A549 (cell line): ENCODE measurements around the gene MGAT5B. TPM values are rescaled to one million over a fixed set of nuclear protein-coding genes. Genes with fewer than 3 reads are reported as not detected.
A peak's percentile ranks its signal among the peaks of the same experiment; 100 is the strongest.

Experiments
- ATAC-seq, 2 experiments: fragments of 200-7000 bp in 1 of 2; fragments of >200 bp in 1 of 2; cut with Nextera tagmentation in 1 of 2; cut with Tn5 transposase in 1 of 2; 3 replicates each; pipeline versions ENCODE4 v1.8.0 to v1.9.1; 2018 to 2020; ENCODE audit warnings: mild to moderate bottlenecking in 1 of 2, moderate library complexity in 1 of 2
- CTCF ChIA-PET: fragments of 300-600 bp; sonication (Branson Sonifier 250); formaldehyde crosslinking; extraction: SDS; loops from one replicate; lab custom pipeline; 2021; ENCODE audit warnings: antibody characterized with exemption, inconsistent platforms; lab: Yijun Ruan, JAX
- POLR2A ChIA-PET: fragments of 350-600 bp; formaldehyde crosslinking; extraction: SDS; loops from one replicate; lab custom pipeline; 2021; ENCODE audit warnings: antibody characterized with exemption, inconsistent platforms; lab: Yijun Ruan, JAX
- DNase-seq, 2 experiments: peaks; one replicate each; pipeline versions ENCODE4 v3.0.0 to v3.0.0-alpha.2; 2011 to 2016; ENCODE audit warnings: low read depth in 1 of 2, low spot score in 1 of 2
- FAIRE-seq: peaks from 2 replicates; lab custom pipeline; 2011; peaks lifted over from hg19 to GRCh38; lab: Jason Lieb, UNC
- H3K27ac ChIP-seq, 2 experiments: fragments of >200 bp; sonication (Bioruptor Twin); formaldehyde crosslinking; 3 replicates each; pipeline ENCODE4 v1.5.1; 2016 to 2017
- H3K4me1 ChIP-seq: fragments of >200 bp; sonication (Bioruptor Twin); formaldehyde crosslinking; 3 replicates; pipeline ENCODE4 v1.6.1; 2016
- H3K4me2 ChIP-seq: fragments of >200 bp; sonication (Bioruptor Twin); formaldehyde crosslinking; 3 replicates; pipeline ENCODE4 v1.6.1; 2016
- H3K4me3 ChIP-seq: fragments of >200 bp; sonication (Bioruptor Twin); formaldehyde crosslinking; 3 replicates; pipeline ENCODE4 v1.5.1; 2016
- H3K9me3 ChIP-seq: fragments of >200 bp; sonication (Bioruptor Twin); formaldehyde crosslinking; 3 replicates; pipeline ENCODE4 v1.6.1; 2016
- EP300 ChIP-seq, 2 experiments: fragments of >200 bp; sonication (Bioruptor Twin); formaldehyde crosslinking; IDR thresholded peaks; 2 replicates in 1 of 2; 3 replicates in 1 of 2; pipeline ENCODE4 v1.6.1; 2016 to 2017
- ESRRA ChIP-seq: fragments of 150-350 bp; IDR thresholded peaks from 2 replicates; pipeline ENCODE4 v1.6.1; 2014; ENCODE audit warnings: mild to moderate bottlenecking, low read length, borderline replicate concordance
- FOSL2 ChIP-seq, 2 experiments: fragments of 450-650 bp in 1 of 2; fragments of >200 bp in 1 of 2; sonication (Bioruptor Twin) in 1 of 2; formaldehyde crosslinking; IDR thresholded peaks; 2 replicates each; pipeline versions ENCODE4 v1.5.0 to v1.6.1; 2016 to 2020; ENCODE audit warnings: mild to moderate bottlenecking in 1 of 2, moderate library complexity in 1 of 2
- HDAC2 ChIP-seq: fragments of 200-600 bp; sonication (generic); IDR thresholded peaks from 2 replicates; pipeline ENCODE4 v1.6.1; 2016
- KDM5A ChIP-seq: fragments of 200-600 bp; sonication (generic); IDR thresholded peaks from 2 replicates; pipeline ENCODE4 v1.6.1; 2016; ENCODE audit warnings: antibody characterized with exemption, mild to moderate bottlenecking
- MAFK ChIP-seq: fragments of 450-650 bp; IDR thresholded peaks from 2 replicates; pipeline ENCODE4 v1.6.1; 2014; ENCODE audit not compliant: partially characterized antibody
- MYC ChIP-seq: IDR thresholded peaks from 2 replicates; pipeline ENCODE4 v1.6.1; 2012; ENCODE audit warnings: mild to moderate bottlenecking, inconsistent platforms, low read length, improper control_type of control experiment, borderline replicate concordance
- POLR2A ChIP-seq: IDR thresholded peaks from 2 replicates; pipeline ENCODE4 v1.6.1; 2012; ENCODE audit warnings: mild to moderate bottlenecking, low read length
- SMC3 ChIP-seq: fragments of >200 bp; sonication (Bioruptor Twin); formaldehyde crosslinking; IDR thresholded peaks from 3 replicates; pipeline ENCODE4 v1.6.1; 2018; ENCODE audit warnings: inconsistent platforms
- ZFP36 ChIP-seq: fragments of 450-650 bp; IDR thresholded peaks from 2 replicates; pipeline ENCODE4 v1.6.1; 2014; ENCODE audit warnings: borderline replicate concordance; ENCODE audit not compliant: partially characterized antibody
- ZSCAN20 ChIP-seq: fragments of 250-450 bp; sonication (Bioruptor Pico); IDR thresholded peaks from 2 replicates; pipeline ENCODE4 v1.8.0; 2022; ENCODE audit warnings: mild to moderate bottlenecking, moderate library complexity
- WGBS: methylation state at CpG from one replicate; pipeline ENCODE4 v1.1.6; 2017; ENCODE audit errors: missing lambda C conversion rate; 5-methylcytosine and 5-hydroxymethylcytosine counted together
- polyA plus RNA-seq, 4 experiments: library from polyadenylated mRNA; depleted of rRNA in 3 of 4; stranded (reverse); fragments of >200 nt; fragmentation: RNase III in 1 of 4; extraction: RNeasy Plus Mini Kit Qiagen cat#74134 plus additional on column Dnase treatment in 1 of 4; gene quantifications; 2 replicates in 3 of 4; 3 replicates in 1 of 4; pipeline ENCODE4 v1.2.3, GENCODE V29; 2011 to 2017
- TF ChIP-seq, protein P1 (sequence below): fragments of 200-600 bp; sonication (generic); IDR thresholded peaks from 2 replicates; pipeline ENCODE4 v1.6.1; 2016; ENCODE audit warnings: antibody characterized with exemption, mild to moderate bottlenecking, moderate library complexity
- TF ChIP-seq, protein P2 (sequence below): fragments of 250-450 bp; sonication (Bioruptor Pico); IDR thresholded peaks from 2 replicates; pipeline ENCODE4 v1.5.0; 2021; ENCODE audit warnings: mild to moderate bottlenecking, moderate library complexity, borderline replicate concordance
- TF ChIP-seq, protein P3 (sequence below): IDR thresholded peaks from 2 replicates; pipeline ENCODE4 v1.6.1; 2012
- TF ChIP-seq, protein P4 (sequence below): fragments of >200 bp; sonication (Bioruptor Twin); formaldehyde crosslinking; IDR thresholded peaks from 3 replicates; pipeline ENCODE4 v1.5.1; 2016

The MGAT5B gene
- polyA plus RNA-seq, 2 of the 4 experiments (the other 2 are of a cell fraction): 7.6 to 22.8 TPM

DNA sequence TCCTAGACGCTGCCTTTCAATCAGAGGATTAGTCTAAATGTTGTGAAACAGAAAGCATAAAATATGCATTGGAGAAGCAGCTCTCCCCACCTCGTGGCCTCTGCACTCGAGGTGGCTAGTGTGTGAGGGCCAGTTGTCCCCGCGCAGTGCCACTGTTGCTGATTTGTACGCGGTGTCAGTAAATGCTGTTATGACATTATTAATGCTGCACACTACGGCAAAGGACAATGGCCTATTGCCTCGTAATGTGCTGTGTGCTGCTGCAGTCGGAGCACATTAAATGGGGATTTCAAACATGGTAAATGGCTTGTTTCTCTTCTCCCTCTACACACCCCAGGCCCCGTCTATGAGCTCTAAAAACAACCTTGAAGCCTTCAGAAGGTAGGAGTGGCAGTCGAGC, 5.7 kb upstream of the MGAT5B start:
- TF ChIP-seq ESRRA (no peak), SMC3 (no peak), KDM5A (no peak), ZSCAN20 (CRISPR knock-in tag) (no peak), POLR2A (no peak)
- TF ChIP-seq, protein P1, sequence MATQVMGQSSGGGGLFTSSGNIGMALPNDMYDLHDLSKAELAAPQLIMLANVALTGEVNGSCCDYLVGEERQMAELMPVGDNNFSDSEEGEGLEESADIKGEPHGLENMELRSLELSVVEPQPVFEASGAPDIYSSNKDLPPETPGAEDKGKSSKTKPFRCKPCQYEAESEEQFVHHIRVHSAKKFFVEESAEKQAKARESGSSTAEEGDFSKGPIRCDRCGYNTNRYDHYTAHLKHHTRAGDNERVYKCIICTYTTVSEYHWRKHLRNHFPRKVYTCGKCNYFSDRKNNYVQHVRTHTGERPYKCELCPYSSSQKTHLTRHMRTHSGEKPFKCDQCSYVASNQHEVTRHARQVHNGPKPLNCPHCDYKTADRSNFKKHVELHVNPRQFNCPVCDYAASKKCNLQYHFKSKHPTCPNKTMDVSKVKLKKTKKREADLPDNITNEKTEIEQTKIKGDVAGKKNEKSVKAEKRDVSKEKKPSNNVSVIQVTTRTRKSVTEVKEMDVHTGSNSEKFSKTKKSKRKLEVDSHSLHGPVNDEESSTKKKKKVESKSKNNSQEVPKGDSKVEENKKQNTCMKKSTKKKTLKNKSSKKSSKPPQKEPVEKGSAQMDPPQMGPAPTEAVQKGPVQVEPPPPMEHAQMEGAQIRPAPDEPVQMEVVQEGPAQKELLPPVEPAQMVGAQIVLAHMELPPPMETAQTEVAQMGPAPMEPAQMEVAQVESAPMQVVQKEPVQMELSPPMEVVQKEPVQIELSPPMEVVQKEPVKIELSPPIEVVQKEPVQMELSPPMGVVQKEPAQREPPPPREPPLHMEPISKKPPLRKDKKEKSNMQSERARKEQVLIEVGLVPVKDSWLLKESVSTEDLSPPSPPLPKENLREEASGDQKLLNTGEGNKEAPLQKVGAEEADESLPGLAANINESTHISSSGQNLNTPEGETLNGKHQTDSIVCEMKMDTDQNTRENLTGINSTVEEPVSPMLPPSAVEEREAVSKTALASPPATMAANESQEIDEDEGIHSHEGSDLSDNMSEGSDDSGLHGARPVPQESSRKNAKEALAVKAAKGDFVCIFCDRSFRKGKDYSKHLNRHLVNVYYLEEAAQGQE: no peak
- peaks cover 9% of the 10 kb centered on the region for H3K4me1 ChIP-seq
- CTCF ChIA-PET: interaction anchor here (0.6 to 1.8 kb wide), 4 partner anchors 11 to 207 kb away, joined by 3 to 12 read pairs (median 6); no protein-coding TSS in a partner anchor
- POLR2A ChIA-PET: no interaction called here
- H3K4me2 ChIP-seq: no peak overlapping the region
- FAIRE-seq (no peak), ATAC-seq (no peak), DNase-seq (no peak)
- 63% methylated on average over 12 of the region's 12 CpGs for WGBS
- no peak overlapping the region for H3K27ac ChIP-seq
- no peaks in the 10 kb centered on the region for H3K9me3 ChIP-seq
- H3K4me3 ChIP-seq: no peak overlapping the region

DNA sequence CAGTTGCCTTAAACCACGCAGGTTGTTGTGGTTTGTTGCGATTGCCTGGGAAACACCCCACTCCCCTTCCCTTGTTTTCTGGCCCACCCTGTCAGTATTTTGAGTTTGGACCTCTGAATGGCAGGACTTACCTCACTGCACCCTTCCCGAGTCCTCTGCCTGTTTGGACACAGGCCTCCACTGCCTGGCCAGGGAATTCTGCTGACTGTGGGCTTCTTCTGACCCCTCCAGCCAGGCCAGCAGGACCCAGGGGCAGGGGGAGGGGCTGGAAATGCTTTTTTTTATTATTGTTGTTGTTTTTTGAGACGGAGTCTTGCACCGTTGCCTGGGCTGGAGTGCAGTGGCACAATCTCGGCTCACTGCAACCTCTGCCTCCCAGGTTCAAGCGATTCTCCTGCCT, 4.2 kb upstream of the MGAT5B start:
- no peak overlapping the region for H3K4me3 ChIP-seq
- DNase-seq (no peak), FAIRE-seq (no peak), ATAC-seq (no peak)
- no peak overlapping the region for H3K4me2 ChIP-seq
- H3K9me3 ChIP-seq: no peaks in the 10 kb centered on the region
- 86% methylated on average over 7 of the region's 7 CpGs for WGBS
- CTCF ChIA-PET: interaction anchor here (10.2 kb wide), 1 partner anchor 193 kb away, joined by 776 read pairs; no protein-coding TSS in a partner anchor
- TF ChIP-seq EP300 (IDR thresholded peaks at IDR 0.05) (no peak), MYC (no peak), MAFK (peak; percentile 58), HDAC2 (no peak)
- TF ChIP-seq, protein P2, sequence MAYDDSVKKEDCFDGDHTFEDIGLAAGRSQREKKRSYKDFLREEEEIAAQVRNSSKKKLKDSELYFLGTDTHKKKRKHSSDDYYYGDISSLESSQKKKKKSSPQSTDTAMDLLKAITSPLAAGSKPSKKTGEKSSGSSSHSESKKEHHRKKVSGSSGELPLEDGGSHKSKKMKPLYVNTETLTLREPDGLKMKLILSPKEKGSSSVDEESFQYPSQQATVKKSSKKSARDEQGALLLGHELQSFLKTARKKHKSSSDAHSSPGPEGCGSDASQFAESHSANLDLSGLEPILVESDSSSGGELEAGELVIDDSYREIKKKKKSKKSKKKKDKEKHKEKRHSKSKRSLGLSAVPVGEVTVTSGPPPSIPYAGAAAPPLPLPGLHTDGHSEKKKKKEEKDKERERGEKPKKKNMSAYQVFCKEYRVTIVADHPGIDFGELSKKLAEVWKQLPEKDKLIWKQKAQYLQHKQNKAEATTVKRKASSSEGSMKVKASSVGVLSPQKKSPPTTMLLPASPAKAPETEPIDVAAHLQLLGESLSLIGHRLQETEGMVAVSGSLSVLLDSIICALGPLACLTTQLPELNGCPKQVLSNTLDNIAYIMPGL (CRISPR knock-in tag): no peak
- POLR2A ChIA-PET: no interaction called here
- H3K4me1 ChIP-seq: peaks cover 15% of the 10 kb centered on the region
- H3K27ac ChIP-seq: no peak overlapping the region

DNA sequence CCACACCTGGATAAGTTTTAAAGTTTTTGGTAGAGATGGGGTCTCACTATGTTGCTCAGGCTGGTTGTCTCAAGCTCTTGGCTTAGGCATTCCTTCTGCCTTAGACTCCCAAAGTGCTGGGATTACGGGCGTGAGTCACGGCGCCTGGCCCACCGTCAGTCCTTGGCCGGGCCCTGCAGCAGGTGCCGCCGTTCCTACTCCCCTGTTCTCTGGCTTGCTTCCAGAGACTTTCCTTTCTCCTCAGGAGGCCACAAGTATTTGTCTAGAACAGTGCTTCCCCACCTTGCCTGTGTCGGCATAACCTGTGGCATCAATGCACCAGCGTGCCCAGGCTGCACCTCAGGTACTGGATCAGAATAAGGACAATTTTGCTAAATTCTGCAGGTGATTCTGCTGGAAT, 3.0 kb upstream of the MGAT5B start:
- WGBS: 85% methylated on average over 10 of the region's 10 CpGs
- no peak for TF ChIP-seq MYC
- no peak for TF ChIP-seq ZFP36
- TF ChIP-seq, protein P3, sequence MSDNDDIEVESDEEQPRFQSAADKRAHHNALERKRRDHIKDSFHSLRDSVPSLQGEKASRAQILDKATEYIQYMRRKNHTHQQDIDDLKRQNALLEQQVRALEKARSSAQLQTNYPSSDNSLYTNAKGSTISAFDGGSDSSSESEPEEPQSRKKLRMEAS: no peak
- no peak for TF ChIP-seq FOSL2 (IDR thresholded peaks at IDR 0.05)
- TF ChIP-seq FOSL2 (CRISPR knock-in tag; IDR thresholded peaks at IDR 0.05): no peak
- TF ChIP-seq, protein P4, sequence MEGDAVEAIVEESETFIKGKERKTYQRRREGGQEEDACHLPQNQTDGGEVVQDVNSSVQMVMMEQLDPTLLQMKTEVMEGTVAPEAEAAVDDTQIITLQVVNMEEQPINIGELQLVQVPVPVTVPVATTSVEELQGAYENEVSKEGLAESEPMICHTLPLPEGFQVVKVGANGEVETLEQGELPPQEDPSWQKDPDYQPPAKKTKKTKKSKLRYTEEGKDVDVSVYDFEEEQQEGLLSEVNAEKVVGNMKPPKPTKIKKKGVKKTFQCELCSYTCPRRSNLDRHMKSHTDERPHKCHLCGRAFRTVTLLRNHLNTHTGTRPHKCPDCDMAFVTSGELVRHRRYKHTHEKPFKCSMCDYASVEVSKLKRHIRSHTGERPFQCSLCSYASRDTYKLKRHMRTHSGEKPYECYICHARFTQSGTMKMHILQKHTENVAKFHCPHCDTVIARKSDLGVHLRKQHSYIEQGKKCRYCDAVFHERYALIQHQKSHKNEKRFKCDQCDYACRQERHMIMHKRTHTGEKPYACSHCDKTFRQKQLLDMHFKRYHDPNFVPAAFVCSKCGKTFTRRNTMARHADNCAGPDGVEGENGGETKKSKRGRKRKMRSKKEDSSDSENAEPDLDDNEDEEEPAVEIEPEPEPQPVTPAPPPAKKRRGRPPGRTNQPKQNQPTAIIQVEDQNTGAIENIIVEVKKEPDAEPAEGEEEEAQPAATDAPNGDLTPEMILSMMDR: no peak
- CTCF ChIA-PET: interaction anchor here (1.8 to 10.2 kb wide), 3 partner anchors 48 to 223 kb away, joined by 7 to 776 read pairs (median 8); no protein-coding TSS in a partner anchor
- H3K4me2 ChIP-seq: no peak overlapping the region
- FAIRE-seq (no peak), ATAC-seq (no peak), DNase-seq (no peak)
- H3K27ac ChIP-seq: 0 out of 6 replicates have a peak overlapping the region, but pooled peaks of 1 of the 2 experiments have one; percentile 1
- POLR2A ChIA-PET: no interaction called here
- H3K4me3 ChIP-seq: no peak overlapping the region
- H3K9me3 ChIP-seq: no peaks in the 10 kb centered on the region
- H3K4me1 ChIP-seq: peaks cover 21% of the 10 kb centered on the region
